GM19238 (cell line): ENCODE results near the gene SLC50A1.
"Not testable (repeated sequence)": the region's sequence is repeated elsewhere in the genome, so short reads cannot be mapped to it uniquely, and the experiment has no call there.

Experiments used
- DNase-seq: peaks from one replicate; pipeline ENCODE4 v3.0.0; 2011; ENCODE audit warnings: low spot score; ENCODE audit not compliant: insufficient read length

Gene SLC50A1

DNA sequence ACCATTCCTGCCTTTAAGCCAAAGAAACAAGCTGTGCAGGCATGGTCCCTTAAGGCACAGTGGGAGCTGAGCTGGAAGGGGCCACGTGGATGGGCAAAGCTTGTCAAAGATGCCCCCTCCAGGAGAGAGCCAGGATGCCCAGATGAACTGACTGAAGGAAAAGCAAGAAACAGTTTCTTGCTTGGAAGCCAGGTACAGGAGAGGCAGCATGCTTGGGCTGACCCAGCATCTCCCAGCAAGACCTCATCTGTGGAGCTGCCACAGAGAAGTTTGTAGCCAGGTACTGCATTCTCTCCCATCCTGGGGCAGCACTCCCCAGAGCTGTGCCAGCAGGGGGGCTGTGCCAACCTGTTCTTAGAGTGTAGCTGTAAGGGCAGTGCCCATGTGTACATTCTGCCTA lies 1.3 kb upstream of the SLC50A1 start:
- DNase-seq = no peak

- DNase-seq = no peak
These were observed 705 bp upstream of the SLC50A1 start for GRCh38 chr1:155134880-155135414.

GRCh38 chr1:155136748-155137147 lies 1.1 kb downstream of the SLC50A1 start:
- no peak for DNase-seq

DNA sequence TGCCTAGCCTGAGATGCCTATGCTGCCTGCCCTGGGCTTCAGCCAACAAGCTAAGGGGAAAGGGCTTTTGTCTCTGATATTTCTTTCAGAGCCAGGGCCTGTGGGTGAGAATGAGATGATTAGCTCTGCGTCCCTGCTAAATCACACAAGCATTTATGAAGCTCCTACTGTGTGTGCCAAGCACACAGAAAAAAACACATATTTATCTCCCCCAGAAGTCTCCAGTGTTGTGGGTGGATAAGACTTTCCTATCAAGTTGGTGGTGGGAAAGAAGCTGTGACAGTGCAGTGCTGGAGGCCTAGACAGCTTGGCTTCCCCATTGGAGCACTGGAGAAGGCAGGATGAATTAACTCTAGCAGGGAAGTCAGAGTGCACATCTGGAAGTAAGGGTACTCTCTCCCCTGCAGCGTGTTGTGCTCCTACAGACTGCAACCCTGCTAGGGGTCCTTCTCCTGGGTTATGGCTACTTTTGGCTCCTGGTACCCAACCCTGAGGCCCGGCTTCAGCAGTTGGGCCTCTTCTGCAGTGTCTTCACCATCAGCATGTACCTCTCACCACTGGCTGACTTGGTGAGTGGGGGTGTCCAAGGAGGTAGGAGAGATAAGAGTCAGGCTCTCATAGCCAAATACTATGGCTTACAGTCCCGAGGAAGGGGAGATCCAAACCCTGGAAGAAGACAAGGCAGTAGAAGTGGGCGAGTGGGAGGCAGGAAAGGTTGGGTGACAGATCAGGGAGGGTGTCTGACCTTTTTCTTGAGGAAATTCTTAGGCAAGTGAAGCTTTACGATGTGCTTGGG lies 1.7 kb downstream of the SLC50A1 start:
- DNase-seq = no peak

GRCh38 chr1:155139895-155140629 lies 4.4 kb downstream of the SLC50A1 start, which contains the start of gene DPM3:
Gene DPM3 (minus strand): TSS chr1:155140531. CDS start chr1:155140240, 291 bp downstream.
- DNase-seq = peak; percentile 88

- no peak for DNase-seq
These were observed 4.9 kb downstream of the SLC50A1 start for GRCh38 chr1:155140630-155140953.

DNA sequence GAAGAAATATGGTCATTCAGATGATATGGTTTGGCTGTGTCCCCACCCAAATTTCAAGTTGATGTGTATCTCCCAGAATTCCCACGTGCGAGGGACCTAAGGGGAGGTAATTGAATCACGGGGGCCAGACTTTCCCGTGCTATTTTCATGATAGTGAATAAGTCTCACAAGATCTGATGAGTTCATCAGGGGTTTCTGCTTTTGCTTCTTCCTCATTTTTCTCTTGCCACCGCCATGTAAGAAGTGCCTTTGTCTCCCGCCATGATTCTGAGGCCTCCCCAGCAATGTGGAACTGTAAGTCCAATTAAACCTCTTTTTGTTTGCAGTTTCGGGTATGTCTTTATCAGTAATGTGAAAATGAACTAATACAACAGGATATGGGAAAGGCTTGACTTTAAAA lies 6.1 kb downstream of the SLC50A1 start:
- DNase-seq = no peak

GRCh38 chr1:155145491-155145890 lies 9.8 kb downstream of the SLC50A1 start:
- DNase-seq = no peak

GRCh38 chr1:155155996-155156643 lies 20.5 kb downstream of the SLC50A1 start:
- DNase-seq = not testable (repeated sequence)

GRCh38 chr1:155158991-155159390 lies 23.3 kb downstream of the SLC50A1 start:
- DNase-seq = no peak

DNA sequence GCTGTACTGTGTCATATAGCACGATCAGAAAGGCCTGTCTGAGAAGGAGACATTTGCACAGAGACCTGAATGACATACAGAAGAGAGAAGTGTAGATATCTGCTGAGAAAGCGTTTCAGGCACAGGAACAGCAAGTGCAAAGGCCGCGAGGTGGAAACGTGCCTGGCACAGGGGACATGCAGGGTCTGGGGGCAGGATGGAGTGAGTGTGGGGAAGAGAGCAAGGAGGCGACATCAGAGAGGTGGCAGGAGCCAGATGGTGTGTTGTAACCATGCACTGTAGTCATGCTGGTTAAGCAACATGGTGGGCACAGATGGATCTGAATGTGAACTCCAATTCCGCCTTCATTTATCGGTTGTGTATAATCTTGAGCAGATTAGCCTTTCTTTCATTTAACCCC lies 24.5 kb downstream of the SLC50A1 start:
- DNase-seq = no peak

DNA sequence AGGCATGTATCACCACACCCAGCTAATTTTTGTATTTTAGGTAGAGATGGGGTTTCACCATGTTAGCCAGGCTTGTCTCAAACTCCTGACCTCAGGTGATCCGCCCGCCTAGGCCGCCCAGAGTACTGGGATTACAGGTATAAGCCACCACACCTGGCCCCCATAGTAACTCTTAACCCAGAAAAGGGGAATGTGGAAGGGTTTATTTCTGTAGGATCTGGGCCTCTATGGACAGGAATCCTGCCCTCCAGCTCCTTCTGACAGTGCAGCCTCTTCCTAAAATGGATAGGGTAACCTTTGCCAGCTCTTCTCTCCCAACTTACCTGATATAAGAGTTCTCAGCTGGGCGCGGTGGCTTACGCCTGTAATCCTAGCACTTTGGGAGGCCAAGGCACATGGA lies 27.0 kb downstream of the SLC50A1 start:
- DNase-seq = not testable (repeated sequence)

DNA sequence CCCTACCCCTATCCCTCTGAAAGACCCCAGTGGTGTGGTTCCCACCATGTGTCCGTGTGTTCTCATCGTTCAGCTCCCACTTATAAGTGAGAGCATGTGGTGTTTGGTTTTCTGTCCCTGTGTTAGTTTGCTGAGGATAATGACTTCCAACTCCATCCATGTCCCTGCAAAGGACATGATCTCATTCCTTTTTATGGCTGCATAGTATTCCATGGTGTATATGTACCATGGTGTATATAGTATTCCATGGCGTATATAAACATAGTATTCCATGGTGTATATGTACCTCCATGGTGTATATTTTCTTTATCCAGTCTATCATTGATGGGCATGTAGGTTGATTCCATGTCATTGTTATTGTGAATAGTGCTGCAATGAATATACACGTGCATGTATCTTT lies 28.1 kb downstream of the SLC50A1 start:
- not testable (repeated sequence) for DNase-seq

GRCh38 chr1:155164625-155165024 lies 29.0 kb downstream of the SLC50A1 start:
- DNase-seq = not testable (repeated sequence)

DNA sequence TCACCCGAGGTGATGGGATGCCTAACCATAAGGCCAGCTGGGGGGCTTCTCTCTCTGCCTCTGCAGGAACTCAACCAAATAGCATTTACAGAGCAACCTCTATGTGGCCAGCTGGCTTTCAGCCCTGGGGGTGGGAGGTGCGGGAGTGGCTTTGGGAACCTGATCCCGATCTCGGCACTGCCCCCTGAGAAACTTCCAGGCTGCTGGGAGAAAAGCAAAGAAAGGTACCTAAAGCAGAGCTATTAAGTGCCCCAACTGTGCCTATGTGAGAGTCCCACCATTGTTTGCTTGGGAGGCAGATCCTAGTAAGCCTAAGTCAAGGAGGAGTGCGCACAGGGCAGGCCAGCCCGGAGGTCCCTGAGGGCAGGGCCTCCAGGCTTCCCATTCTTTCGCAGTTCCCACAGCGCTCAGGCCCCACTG lies 30.4 kb downstream of the SLC50A1 start:
- no peak for DNase-seq

GRCh38 chr1:155166471-155167165 lies 31.0 kb downstream of the SLC50A1 start:
- DNase-seq = no peak

DNA sequence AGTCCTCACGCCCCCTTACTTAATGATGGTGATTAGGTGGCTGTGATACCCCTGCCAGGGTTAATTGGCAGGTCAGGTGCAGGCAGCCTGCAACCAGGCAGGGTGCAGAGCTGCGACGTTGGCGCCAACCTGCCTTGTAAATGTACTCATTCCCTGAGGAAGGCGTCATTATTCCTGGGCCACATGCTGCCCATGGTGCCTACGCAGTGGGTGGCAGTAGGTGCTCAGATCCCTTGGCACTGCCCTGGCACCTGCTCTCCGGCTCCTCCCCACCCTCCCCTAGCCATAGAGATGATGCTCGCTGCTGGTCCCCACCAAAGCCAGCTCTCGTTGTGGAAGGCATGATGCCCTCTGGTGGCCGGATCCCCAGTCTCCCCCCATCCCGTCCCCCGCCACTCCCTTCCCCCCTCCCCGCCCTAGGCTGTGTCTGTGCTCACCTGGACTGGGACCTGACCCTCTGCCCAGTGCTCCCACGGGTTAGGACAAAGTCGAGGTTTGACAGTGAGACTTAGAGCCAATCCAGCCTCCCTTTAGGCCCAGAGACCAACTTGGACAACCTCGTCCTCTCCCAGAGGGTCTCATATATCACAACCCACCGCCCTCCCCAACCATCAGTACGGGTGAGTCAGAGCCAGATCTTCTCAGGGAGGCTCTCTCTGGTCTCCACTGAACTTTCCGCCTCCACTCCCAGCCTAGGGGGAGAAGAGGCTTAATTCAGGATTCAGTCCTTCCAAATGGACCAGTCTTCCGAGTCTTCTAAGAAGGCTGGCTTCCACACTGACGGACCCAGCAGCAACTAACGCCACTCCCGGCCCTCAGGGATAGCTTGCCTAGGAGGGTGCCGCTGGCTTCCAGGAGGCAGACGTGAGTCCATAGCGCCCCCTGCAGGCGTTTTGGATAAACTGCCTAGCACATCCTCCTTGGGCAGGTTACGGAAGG lies 31.8 kb downstream of the SLC50A1 start:
- DNase-seq = peak; percentile 65

- not testable (repeated sequence) for DNase-seq
These were observed 32.4 kb downstream of the SLC50A1 start for GRCh38 chr1:155168105-155168445.

- DNase-seq = no peak
These were observed 33.0 kb downstream of the SLC50A1 start for GRCh38 chr1:155168456-155169210.

- no peak for DNase-seq
These were observed 33.9 kb downstream of the SLC50A1 start for GRCh38 chr1:155169541-155169940.
